Upper lobe of left lung (tissue), 4 donors: ENCODE measurements around the gene RPRML.

Experiments
- EP300 ChIP-seq, 4 donors: sonication (generic); formaldehyde crosslinking; IDR thresholded peaks; one replicate each; pipeline ENCODE4 v1.5.1; 2017; ENCODE audit warnings: antibody characterized with exemption in 4 of 4, control low read depth in 2 of 4
- POLR2A ChIP-seq, 4 donors: fragments of 450-650 bp; IDR thresholded peaks; one replicate each; pipeline ENCODE4 v1.5.1; 2016 to 2017; ENCODE audit warnings: antibody characterized with exemption in 4 of 4, mild to moderate bottlenecking in 2 of 4
- POLR2AphosphoS5 ChIP-seq, 2 donors: sonication (generic); formaldehyde crosslinking; IDR thresholded peaks; one replicate each; pipeline ENCODE4 v1.5.1; 2017; ENCODE audit warnings: antibody characterized with exemption in 2 of 2
- TF ChIP-seq, protein P1 (sequence below), 6 experiments: fragments of 450-650 bp in 4 of 6; fragments of 200-600 bp in 2 of 6; sonication (generic) in 2 of 6; IDR thresholded peaks; one replicate each; pipeline ENCODE4 v1.5.1; 2016 to 2019; ENCODE audit warnings: antibody characterized with exemption in 6 of 6

DNA sequence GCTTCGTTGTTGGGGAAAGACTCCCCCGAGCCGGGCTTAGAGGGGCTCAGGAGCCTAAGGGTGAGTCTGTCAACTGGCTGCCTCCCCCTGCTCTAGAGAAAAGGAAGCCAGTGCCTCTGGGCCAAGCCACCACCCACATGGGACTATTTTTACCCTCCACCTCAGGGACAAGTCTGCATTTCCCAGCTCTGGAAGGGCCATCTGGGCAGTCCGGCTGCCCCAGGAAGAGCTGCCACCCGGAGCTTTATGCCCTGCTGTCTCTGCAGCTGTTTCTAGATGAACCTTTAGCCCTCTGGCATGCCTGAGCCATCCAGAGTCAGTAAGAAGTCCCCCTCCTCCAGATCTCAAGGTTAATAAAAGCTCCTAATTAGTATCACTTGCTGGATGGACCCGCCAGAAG, 5.3 kb upstream of the RPRML start:
- TF ChIP-seq, protein P1, sequence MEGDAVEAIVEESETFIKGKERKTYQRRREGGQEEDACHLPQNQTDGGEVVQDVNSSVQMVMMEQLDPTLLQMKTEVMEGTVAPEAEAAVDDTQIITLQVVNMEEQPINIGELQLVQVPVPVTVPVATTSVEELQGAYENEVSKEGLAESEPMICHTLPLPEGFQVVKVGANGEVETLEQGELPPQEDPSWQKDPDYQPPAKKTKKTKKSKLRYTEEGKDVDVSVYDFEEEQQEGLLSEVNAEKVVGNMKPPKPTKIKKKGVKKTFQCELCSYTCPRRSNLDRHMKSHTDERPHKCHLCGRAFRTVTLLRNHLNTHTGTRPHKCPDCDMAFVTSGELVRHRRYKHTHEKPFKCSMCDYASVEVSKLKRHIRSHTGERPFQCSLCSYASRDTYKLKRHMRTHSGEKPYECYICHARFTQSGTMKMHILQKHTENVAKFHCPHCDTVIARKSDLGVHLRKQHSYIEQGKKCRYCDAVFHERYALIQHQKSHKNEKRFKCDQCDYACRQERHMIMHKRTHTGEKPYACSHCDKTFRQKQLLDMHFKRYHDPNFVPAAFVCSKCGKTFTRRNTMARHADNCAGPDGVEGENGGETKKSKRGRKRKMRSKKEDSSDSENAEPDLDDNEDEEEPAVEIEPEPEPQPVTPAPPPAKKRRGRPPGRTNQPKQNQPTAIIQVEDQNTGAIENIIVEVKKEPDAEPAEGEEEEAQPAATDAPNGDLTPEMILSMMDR (IDR thresholded peaks at IDR 0.05) = no peak
- TF ChIP-seq POLR2A (IDR thresholded peaks at IDR 0.05) = no peak
- no peak for TF ChIP-seq POLR2AphosphoS5 (IDR thresholded peaks at IDR 0.05)
- TF ChIP-seq EP300 (IDR thresholded peaks at IDR 0.05) = no peak
